Calu3 (cell line): Measurements from ENCODE around the gene GLI3. TPM values are rescaled to one million over a fixed set of nuclear protein-coding genes. Genes with fewer than 3 reads are reported as not detected.

Source experiments
- BruUV-seq: library from RNA; stranded (reverse); fragments of 400-500 nt; replicated peaks from 2 replicates; lab custom pipeline; 2021; lab: Mats Ljungman, UMichigan
- CTCF ChIA-PET: fragments of 300-600 bp; sonication (Branson Sonifier 250); formaldehyde crosslinking; loops from one replicate; lab custom pipeline; 2022; ENCODE audit warnings: antibody characterized with exemption; lab: Charles Lee
- DNase-seq: peaks from one replicate; pipeline ENCODE4 v3.0.0; 2022
- H3K27ac Mint-ChIP-seq: one replicate; pipeline ENCODE4 v1.8.0; 2022; ENCODE audit warnings: mixed read lengths; ENCODE audit not compliant: unreplicated experiment
- H3K27me3 Mint-ChIP-seq: one replicate; pipeline ENCODE4 v1.8.0; 2022; ENCODE audit warnings: mixed read lengths; ENCODE audit not compliant: unreplicated experiment
- H3K36me3 Mint-ChIP-seq: one replicate; pipeline ENCODE4 v1.8.0; 2022; ENCODE audit warnings: mild to moderate bottlenecking, moderate library complexity, mixed read lengths; ENCODE audit not compliant: insufficient read depth, unreplicated experiment
- H3K4me1 Mint-ChIP-seq: one replicate; pipeline ENCODE4 v1.8.0; 2022; ENCODE audit warnings: mild to moderate bottlenecking, low read depth, mixed read lengths; ENCODE audit not compliant: unreplicated experiment
- H3K4me3 Mint-ChIP-seq: one replicate; pipeline ENCODE4 v1.8.0; 2022; ENCODE audit warnings: mild to moderate bottlenecking, low read depth, moderate library complexity, mixed read lengths; ENCODE audit not compliant: unreplicated experiment
- H3K9me3 Mint-ChIP-seq: one replicate; pipeline ENCODE4 v1.8.0; 2022; ENCODE audit warnings: low read depth, mixed read lengths; ENCODE audit not compliant: unreplicated experiment
- CTCF ChIP-seq: fragments of 200-600 bp; IDR thresholded peaks from one replicate; pipeline ENCODE4 v1.8.0; 2022; ENCODE audit warnings: antibody characterized with exemption; ENCODE audit not compliant: unreplicated experiment
- intact Hi-C: fragments of 100-400 bp; cut with micrococcal nuclease; formaldehyde crosslinking; loops from one replicate; pipeline ENCODE4 v1.10.0; 2022; ENCODE audit not compliant: unreplicated experiment
- total RNA-seq: library from RNA; stranded (reverse); gene quantifications from 2 replicates; pipeline ENCODE4 v1.2.3, GENCODE V29; 2022

Gene GLI3
- total RNA-seq, 1 experiment from 2014 or later = not detected

- CTCF ChIA-PET = no interaction called here
- Mint-ChIP-seq H3K27me3 (peaks cover 14% of the 10 kb centered on the region), H3K27ac (no peak overlapping the region), H3K4me1 (no peaks in the 10 kb centered on the region), H3K9me3 (peaks cover 13% of the 10 kb centered on the region), H3K36me3 (no peaks in the 10 kb centered on the region), H3K4me3 (no peak overlapping the region)
- no peak for TF ChIP-seq CTCF
- intact Hi-C loops = no loop called here
- no peak for DNase-seq
- no TSS peak for BruUV-seq
Measured at GRCh38 chr7:42203336-42203735, 33.7 kb downstream of the GLI3 start.

GRCh38 chr7:42202601-42203000 lies 34.4 kb downstream of the GLI3 start:
- DNase-seq = no peak
- H3K9me3 Mint-ChIP-seq = peaks cover 13% of the 10 kb centered on the region
- CTCF ChIA-PET = no interaction called here
- H3K27ac Mint-ChIP-seq = no peak overlapping the region
- no peak overlapping the region for H3K4me3 Mint-ChIP-seq
- no peaks in the 10 kb centered on the region for H3K4me1 Mint-ChIP-seq
- no peak for TF ChIP-seq CTCF
- H3K36me3 Mint-ChIP-seq = no peaks in the 10 kb centered on the region
- peaks cover 14% of the 10 kb centered on the region for H3K27me3 Mint-ChIP-seq
- intact Hi-C loops = no loop called here
- BruUV-seq = no TSS peak

GRCh38 chr7:42198974-42199668 lies 37.9 kb downstream of the GLI3 start:
- intact Hi-C loops = no loop called here

GRCh38 chr7:42198296-42198695 lies 38.7 kb downstream of the GLI3 start:
- Mint-ChIP-seq H3K4me3 (no peak overlapping the region), H3K4me1 (no peaks in the 10 kb centered on the region), H3K36me3 (no peaks in the 10 kb centered on the region), H3K27me3 (peaks cover 16% of the 10 kb centered on the region), H3K27ac (no peak overlapping the region), H3K9me3 (peaks cover 9% of the 10 kb centered on the region)
- intact Hi-C loops = no loop called here
- TF ChIP-seq CTCF = no peak
- CTCF ChIA-PET = no interaction called here
- no peak for DNase-seq
- BruUV-seq = no TSS peak

More at GRCh38 chr7:42198974-42199668, 37.9 kb downstream of the GLI3 start:
- no TSS peak for BruUV-seq
- no peak for DNase-seq
- no peak overlapping the region for H3K27ac Mint-ChIP-seq
- H3K36me3 Mint-ChIP-seq = no peaks in the 10 kb centered on the region
- peaks cover 14% of the 10 kb centered on the region for H3K9me3 Mint-ChIP-seq
- CTCF ChIA-PET = interaction anchor here (0.6 kb wide), 1 partner anchor 23 kb away, joined by 6 read pairs; no protein-coding TSS in a partner anchor
- TF ChIP-seq CTCF = no peak
- peaks cover 23% of the 10 kb centered on the region for H3K27me3 Mint-ChIP-seq
- no peaks in the 10 kb centered on the region for H3K4me1 Mint-ChIP-seq
- H3K4me3 Mint-ChIP-seq = no peak overlapping the region
